Measurements from ENCODE around the gene DCLK2. TPM values are rescaled to one million over a fixed set of nuclear protein-coding genes. Genes with fewer than 3 reads are reported as not detected.

DCLK2 gene
- total RNA-seq, 1 donor from 2014 or later = 30.1 TPM

DNA sequence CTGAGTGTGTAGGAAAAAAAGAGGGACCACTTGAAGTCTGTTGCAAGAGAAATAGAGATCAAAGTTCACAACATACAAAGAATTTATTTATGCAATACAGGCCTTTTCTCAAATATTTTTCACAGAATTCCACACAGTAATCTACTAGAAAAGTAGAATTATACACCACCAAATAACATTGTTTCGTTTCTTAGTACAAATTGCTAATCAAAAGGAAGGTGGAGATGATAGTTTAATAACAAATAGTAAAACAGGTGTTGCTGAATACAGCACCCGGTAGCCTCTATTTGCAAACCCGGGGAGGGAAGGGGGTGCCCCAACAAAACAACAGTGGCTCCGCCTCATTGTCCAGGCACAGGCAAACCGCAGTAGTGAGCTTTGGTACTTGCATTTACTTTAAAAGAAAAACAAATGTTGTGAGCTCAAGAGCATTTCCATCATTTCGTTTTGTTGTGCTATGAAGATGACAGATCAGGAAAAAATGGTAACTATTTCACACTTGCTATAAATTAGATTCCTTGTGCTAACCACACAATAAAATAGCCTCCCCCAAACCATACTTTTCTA, 186.4 kb downstream of the DCLK2 start:
- TF ChIP-seq, protein P1, sequence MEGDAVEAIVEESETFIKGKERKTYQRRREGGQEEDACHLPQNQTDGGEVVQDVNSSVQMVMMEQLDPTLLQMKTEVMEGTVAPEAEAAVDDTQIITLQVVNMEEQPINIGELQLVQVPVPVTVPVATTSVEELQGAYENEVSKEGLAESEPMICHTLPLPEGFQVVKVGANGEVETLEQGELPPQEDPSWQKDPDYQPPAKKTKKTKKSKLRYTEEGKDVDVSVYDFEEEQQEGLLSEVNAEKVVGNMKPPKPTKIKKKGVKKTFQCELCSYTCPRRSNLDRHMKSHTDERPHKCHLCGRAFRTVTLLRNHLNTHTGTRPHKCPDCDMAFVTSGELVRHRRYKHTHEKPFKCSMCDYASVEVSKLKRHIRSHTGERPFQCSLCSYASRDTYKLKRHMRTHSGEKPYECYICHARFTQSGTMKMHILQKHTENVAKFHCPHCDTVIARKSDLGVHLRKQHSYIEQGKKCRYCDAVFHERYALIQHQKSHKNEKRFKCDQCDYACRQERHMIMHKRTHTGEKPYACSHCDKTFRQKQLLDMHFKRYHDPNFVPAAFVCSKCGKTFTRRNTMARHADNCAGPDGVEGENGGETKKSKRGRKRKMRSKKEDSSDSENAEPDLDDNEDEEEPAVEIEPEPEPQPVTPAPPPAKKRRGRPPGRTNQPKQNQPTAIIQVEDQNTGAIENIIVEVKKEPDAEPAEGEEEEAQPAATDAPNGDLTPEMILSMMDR (conservative IDR thresholded peaks at IDR 0.05) = no peak
- Mint-ChIP-seq H3K9me3 (peaks cover 9% of the 10 kb centered on the region), H3K27me3 (ENCODE audit: low read depth) (no peaks in the 10 kb centered on the region), H3K4me3 (no peak overlapping the region), H3K4me1 (peaks cover 11% of the 10 kb centered on the region), H3K36me3 (ENCODE audit: low read depth) (peaks cover 58% of the 10 kb centered on the region), H3K27ac (ENCODE audit: unreplicated experiment) (no peak overlapping the region)
- DNase-seq (ENCODE audit: low read depth, low spot score) = no peak

DNA sequence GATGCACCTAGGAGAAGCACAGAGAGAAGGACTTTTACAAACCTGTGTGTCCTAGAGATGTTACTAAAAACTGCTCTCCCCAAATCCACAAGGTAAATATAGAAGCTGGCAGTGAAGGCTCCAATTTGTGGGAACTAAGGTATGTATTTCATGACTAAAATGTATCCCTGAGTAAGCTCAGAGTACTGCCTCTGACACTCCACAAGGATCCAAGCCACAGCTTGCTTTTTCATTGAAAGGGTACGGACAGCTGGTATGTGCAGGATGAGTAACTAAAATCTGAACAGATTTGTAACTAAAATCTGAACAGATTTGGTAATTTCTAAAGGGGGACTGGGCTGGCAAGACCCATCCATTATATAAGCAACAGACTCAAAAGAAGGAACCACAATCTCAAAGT, 187.6 kb downstream of the DCLK2 start:
- peaks cover 7% of the 10 kb centered on the region for H3K4me1 Mint-ChIP-seq
- peaks cover 14% of the 10 kb centered on the region for H3K9me3 Mint-ChIP-seq
- TF ChIP-seq, protein P1 (conservative IDR thresholded peaks at IDR 0.05) = no peak
- no peak for DNase-seq (ENCODE audit: low read depth, low spot score)
- no peak overlapping the region for H3K27ac Mint-ChIP-seq (ENCODE audit: unreplicated experiment)
- no peaks in the 10 kb centered on the region for H3K27me3 Mint-ChIP-seq (ENCODE audit: low read depth)
- H3K4me3 Mint-ChIP-seq = no peak overlapping the region
- peaks cover 64% of the 10 kb centered on the region for H3K36me3 Mint-ChIP-seq (ENCODE audit: low read depth)

DNA sequence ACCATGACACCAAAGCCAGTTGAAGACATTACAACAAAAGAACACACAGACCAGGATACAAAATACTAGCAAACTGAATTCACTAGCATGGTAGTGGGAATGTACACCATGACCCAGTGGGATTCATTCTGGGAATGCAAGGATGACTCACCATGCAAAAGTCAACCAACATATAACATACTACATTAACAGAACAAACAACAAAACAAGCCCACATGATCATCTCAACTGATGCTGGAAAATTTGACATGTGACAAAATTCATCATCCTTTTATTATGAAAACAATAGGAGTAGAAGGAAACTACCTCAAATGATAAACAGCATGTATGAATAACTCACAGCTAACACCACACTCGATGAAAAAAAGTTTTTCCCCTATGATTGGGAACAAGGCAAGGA, 190.2 kb downstream of the DCLK2 start:
- no peak overlapping the region for H3K27ac Mint-ChIP-seq (ENCODE audit: unreplicated experiment)
- H3K9me3 Mint-ChIP-seq = peaks cover 27% of the 10 kb centered on the region
- H3K4me3 Mint-ChIP-seq = no peak overlapping the region
- H3K36me3 Mint-ChIP-seq (ENCODE audit: low read depth) = peaks cover 69% of the 10 kb centered on the region
- no peak for DNase-seq (ENCODE audit: low read depth, low spot score)
- TF ChIP-seq, protein P1 (conservative IDR thresholded peaks at IDR 0.05) = no peak
- H3K4me1 Mint-ChIP-seq = no peaks in the 10 kb centered on the region
- H3K27me3 Mint-ChIP-seq (ENCODE audit: low read depth) = no peaks in the 10 kb centered on the region

DNA sequence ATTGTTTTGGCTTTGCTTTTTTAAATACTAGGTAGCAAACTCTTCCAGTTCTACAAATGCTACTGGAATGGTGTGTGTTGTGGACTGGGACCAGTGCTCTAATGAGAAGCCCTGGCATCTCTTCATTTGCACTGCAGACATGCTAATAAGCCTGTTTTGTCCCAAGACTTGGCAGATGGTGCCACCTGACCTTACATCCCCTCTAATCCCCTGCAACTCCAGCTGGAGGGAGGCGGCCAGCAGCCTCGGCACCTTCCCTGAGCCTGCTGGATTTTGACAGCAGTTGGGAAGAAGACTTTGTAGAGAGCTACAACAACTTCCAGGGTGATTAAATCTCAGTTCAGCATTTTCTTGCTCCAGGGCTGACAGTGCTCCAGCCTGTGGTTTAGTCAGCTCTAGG, 200.0 kb downstream of the DCLK2 start:
- Mint-ChIP-seq H3K4me3 (no peak overlapping the region), H3K27ac (ENCODE audit: unreplicated experiment) (no peak overlapping the region), H3K9me3 (peaks cover 19% of the 10 kb centered on the region), H3K36me3 (ENCODE audit: low read depth) (peaks cover 48% of the 10 kb centered on the region), H3K4me1 (peaks cover 26% of the 10 kb centered on the region), H3K27me3 (ENCODE audit: low read depth) (no peaks in the 10 kb centered on the region)
- DNase-seq (ENCODE audit: low read depth, low spot score) = no peak
- TF ChIP-seq, protein P1 (conservative IDR thresholded peaks at IDR 0.05) = no peak

DNA sequence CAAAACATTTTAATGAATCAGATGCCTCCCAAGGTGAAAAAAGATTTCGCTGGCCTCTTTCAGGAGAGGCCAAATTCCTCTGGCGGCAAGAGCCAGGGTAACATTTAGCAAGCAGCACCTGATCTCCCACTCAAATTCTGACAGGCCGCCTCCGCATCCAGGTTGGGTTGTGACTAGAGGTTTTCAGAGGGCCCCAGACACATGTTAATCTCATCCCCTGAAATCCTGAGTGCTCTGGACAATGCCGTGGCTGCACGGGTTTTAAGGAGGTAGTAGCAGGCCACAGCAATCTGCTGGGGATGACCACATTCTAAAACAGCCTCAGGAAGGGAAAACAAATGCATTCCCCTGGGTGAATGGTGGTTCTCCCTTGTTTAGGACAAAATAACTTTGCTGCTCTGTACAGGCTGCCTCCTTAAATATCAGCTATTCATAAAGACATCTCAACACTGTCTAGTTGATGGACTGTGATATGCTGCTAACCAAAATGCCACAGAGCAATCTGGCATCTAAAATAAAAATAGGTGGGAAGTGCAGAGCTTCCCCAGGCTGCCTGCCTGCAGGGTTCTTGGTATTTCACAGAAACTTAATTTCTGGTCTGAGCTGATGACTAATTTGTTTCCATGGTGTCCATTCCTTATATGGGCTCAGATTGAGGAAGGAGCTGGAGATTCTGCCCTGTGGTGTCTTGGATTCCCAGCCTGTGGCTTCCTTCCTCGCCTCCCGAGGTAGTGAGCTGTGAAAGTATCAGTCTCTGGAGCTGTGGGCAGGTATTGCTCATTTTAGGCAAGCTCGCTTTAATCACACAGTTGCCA, 202.0 kb downstream of the DCLK2 start:
- DNase-seq (ENCODE audit: low read depth, low spot score) = no peak
- TF ChIP-seq, protein P1 (conservative IDR thresholded peaks at IDR 0.05) = no peak
- no peaks in the 10 kb centered on the region for H3K27me3 Mint-ChIP-seq (ENCODE audit: low read depth)
- peaks cover 27% of the 10 kb centered on the region for H3K4me1 Mint-ChIP-seq
- H3K36me3 Mint-ChIP-seq (ENCODE audit: low read depth) = peaks cover 31% of the 10 kb centered on the region
- H3K9me3 Mint-ChIP-seq = peaks cover 6% of the 10 kb centered on the region
- H3K27ac Mint-ChIP-seq (ENCODE audit: unreplicated experiment) = peak overlapping the region; percentile 79
- no peak overlapping the region for H3K4me3 Mint-ChIP-seq
